Measurements from ENCODE around the gene IFNL4. TPM values are rescaled to one million over a fixed set of nuclear protein-coding genes. Genes with fewer than 3 reads are reported as not detected.

The IFNL4 gene
- total and polyA plus RNA-seq, 10 of the 15 experiments (the other 5 are each of a cell fraction or from before 2014, with no cell fraction given), result not detected

DNA sequence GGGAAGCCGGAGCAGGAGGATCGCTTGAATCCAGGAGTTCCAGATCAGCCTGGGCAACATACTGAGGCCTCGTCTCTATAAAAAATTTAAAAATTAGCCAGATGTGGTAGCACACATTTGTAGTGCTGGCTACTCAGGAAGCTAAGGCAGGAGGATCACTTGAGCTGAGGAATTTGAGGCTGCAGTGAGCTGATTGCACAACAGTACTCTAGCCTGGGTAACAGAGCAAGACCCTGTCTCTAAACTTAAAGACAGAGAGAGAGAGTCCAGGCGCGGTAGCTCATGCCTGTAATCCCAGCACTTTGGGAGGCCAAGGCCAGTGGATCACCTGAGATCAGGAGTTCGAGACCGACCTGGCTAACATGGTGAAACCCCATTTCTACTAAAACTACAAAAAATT is 8.2 kb downstream of the IFNL4 start:
- H3K9me3 ChIP-seq (replicated peaks; ENCODE audit: control insufficient read depth, insufficient read depth, low read length), result no peaks in the 10 kb centered on the region
- no peak for DNase-seq (ENCODE audit: low read depth, low spot score)
- WGBS (ENCODE audit: insufficient coverage, insufficient replicate concordance, low lambda C conversion rate, missing lambda C conversion rate), result 76% methylated on average over 7 of the region's 7 CpGs
- no peaks in the 10 kb centered on the region for H3K36me3 ChIP-seq (ENCODE audit: control insufficient read depth in 2 of 2, insufficient read depth in 2 of 2, low read length in 1 of 2)
- ChIA-PET RAD21 (ENCODE audit: unreplicated experiment) (no interaction called here), POLR2A (interaction anchor here (0.6 kb wide), 1 partner anchor 222 kb away, joined by 4 read pairs; no protein-coding TSS in a partner anchor), CTCF (no interaction called here), SMC1A (ENCODE audit: uncharacterized antibody, unreplicated experiment) (no interaction called here)
- H4K20me1 ChIP-seq (ENCODE audit: control insufficient read depth, insufficient read depth), result no peaks in the 10 kb centered on the region
- in situ Hi-C loops (cut with MboI) (no loop called here), intact Hi-C loops (cut with micrococcal nuclease; ENCODE audit: unreplicated experiment) (no loop called here)
- H3K4me2 ChIP-seq (ENCODE audit: control insufficient read depth, insufficient read depth), result no peak overlapping the region
- H3K4me3 ChIP-seq, result no peak overlapping the region
- no peak overlapping the region for H3K9ac ChIP-seq (ENCODE audit: control insufficient read depth, insufficient read depth, low read length)
- H3K27ac ChIP-seq (ENCODE audit: control insufficient read depth, insufficient read depth), result no peak overlapping the region
- no peak overlapping the region for H2AFZ ChIP-seq (ENCODE audit: control insufficient read depth, low read depth, low read length)
- peaks cover 7% of the 10 kb centered on the region for H3K4me1 ChIP-seq (ENCODE audit: control insufficient read depth, insufficient read depth, low read length)
- H3K79me2 ChIP-seq (ENCODE audit: control insufficient read depth, insufficient read depth, low read length), result no peaks in the 10 kb centered on the region
- no peaks in the 10 kb centered on the region for H3K27me3 ChIP-seq (replicated peaks in 1 of 2; ENCODE audit: control insufficient read depth in 2 of 2, insufficient read depth in 2 of 2, low read length in 1 of 2)
- TF ChIP-seq IKZF2 (IDR thresholded peaks at IDR 0.05) (no peak), ASH2L (IDR thresholded peaks at IDR 0.05; ENCODE audit: borderline replicate concordance, low read depth) (no peak), POLR2AphosphoS5 (IDR thresholded peaks at IDR 0.05; ENCODE audit: low read length) (no peak), LARP7 (IDR thresholded peaks at IDR 0.05) (no peak), NR2C2 (IDR thresholded peaks at IDR 0.05; ENCODE audit: borderline replicate concordance, control insufficient read depth, insufficient read length, low read depth) (no peak), ZBTB33 (IDR thresholded peaks at IDR 0.05) (no peak), ZNF622 (IDR thresholded peaks at IDR 0.05) (no peak), HSF1 (IDR thresholded peaks at IDR 0.05; ENCODE audit: low read depth, low read length) (no peak), NRF1 (conservative IDR thresholded peaks at IDR 0.05; ENCODE audit: low read depth, low read length) (no peak), CEBPB (IDR thresholded peaks at IDR 0.05; ENCODE audit: borderline replicate concordance in 1 of 2, low read depth in 2 of 2, low read length in 2 of 2) (no peak)
- TF ChIP-seq, protein P1, sequence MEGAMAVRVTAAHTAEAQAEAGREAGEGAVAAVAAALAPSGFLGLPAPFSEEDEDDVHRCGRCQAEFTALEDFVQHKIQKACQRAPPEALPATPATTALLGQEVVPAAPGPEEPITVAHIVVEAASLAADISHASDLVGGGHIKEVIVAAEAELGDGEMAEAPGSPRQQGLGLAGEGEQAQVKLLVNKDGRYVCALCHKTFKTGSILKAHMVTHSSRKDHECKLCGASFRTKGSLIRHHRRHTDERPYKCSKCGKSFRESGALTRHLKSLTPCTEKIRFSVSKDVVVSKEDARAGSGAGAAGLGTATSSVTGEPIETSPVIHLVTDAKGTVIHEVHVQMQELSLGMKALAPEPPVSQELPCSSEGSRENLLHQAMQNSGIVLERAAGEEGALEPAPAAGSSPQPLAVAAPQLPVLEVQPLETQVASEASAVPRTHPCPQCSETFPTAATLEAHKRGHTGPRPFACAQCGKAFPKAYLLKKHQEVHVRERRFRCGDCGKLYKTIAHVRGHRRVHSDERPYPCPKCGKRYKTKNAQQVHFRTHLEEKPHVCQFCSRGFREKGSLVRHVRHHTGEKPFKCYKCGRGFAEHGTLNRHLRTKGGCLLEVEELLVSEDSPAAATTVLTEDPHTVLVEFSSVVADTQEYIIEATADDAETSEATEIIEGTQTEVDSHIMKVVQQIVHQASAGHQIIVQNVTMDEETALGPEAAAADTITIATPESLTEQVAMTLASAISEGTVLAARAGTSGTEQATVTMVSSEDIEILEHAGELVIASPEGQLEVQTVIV (IDR thresholded peaks at IDR 0.05; ENCODE audit: borderline replicate concordance, partially characterized antibody), result no peak
- no peak for FAIRE-seq
- BruUV-seq (replicated peaks), result no TSS peak
- no peak for ATAC-seq
